NCI-H524 treated with DMSO at 0.1 percent for 48 hours (cell line): ENCODE results near the gene SGCE.

Experiments used
- DNase-seq: peaks from one replicate; lab custom pipeline; 2025; lab: John Stamatoyannopoulos, UW

SGCE gene

GRCh38 chr7:94658826-94659225 lies 2.9 kb upstream of the SGCE start:
- DNase-seq: no peak

GRCh38 chr7:94657771-94658693 lies 2.1 kb upstream of the SGCE start:
- DNase-seq: peak; percentile 95

DNA sequence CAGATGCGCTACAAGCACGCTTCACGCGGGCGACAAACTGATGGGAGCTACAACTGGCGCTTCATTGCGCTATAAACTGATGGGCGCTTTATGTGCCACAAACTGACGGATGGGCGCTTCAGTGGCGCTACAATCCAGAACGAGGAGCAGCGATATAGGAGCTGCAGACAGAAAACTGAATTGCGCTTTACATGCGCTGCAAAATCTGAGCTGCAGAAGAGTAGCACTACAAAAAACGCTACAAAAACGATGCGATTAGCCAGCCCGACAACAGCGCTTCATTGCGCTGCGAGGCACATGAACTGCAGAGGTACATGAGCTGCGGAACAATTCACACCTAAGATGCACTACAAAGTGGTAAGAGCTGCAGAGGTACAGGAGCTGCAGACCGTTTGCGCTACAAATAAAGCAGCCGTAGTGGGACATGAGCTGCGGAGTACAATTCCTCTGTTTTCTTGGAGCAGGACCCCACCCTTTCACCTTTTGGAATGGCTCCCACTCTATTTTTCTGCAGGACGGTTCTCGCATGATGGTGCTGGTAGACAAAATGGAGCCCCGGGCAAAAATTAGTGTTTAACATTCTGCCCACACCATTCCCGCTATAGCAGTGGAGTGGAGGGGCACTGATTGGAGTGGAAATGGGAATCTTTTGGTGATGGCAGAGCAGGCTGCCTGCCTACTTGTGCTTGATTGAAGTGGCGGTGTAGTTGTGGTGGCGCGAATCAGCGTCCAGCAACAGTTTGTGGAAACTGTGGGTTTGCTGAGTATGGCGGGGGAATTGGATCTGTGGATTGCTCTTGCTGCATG lies 1.2 kb upstream of the SGCE start:
- peak; percentile 25 for DNase-seq

- no peak for DNase-seq
Observed at GRCh38 chr7:94656658-94656924, 658 bp upstream of the SGCE start.

DNA sequence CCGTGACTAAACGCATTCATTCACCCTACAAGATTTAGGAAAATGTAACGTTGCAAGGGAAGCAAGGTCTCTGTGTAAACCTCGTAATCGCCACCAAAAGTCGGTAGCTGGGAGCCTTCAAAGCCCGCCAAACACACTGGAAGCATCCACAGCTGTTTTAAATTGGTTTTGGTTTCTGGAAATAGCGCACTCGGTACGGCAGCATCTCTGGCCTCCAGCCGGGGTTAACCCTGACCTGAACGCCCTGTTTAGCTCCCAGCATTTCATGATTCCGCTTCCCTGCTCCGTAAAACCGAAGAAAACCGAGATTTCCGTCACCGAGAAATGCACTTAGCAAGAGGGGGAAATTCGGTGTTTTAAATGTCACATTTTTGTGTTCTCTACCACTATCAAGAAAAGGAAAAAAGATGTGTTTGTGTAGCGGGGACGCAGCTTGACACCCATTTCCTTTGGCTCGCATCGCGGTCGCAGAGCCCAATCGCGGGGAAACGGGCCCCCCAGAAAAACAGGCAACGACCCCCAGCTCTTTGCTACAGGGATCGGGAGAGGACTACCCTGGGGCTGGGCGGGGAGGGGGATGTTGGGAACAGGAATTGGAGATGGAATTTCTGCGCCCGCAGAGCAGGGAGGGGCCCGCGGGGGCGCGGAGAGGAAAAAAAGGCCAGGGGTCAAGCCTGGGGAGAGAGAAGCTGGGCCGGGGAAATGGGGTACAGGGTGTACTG lies 646 bp downstream of the SGCE start:
- DNase-seq: no peak

- DNase-seq: no peak
Observed at GRCh38 chr7:94654783-94655125, 1.2 kb downstream of the SGCE start.

DNA sequence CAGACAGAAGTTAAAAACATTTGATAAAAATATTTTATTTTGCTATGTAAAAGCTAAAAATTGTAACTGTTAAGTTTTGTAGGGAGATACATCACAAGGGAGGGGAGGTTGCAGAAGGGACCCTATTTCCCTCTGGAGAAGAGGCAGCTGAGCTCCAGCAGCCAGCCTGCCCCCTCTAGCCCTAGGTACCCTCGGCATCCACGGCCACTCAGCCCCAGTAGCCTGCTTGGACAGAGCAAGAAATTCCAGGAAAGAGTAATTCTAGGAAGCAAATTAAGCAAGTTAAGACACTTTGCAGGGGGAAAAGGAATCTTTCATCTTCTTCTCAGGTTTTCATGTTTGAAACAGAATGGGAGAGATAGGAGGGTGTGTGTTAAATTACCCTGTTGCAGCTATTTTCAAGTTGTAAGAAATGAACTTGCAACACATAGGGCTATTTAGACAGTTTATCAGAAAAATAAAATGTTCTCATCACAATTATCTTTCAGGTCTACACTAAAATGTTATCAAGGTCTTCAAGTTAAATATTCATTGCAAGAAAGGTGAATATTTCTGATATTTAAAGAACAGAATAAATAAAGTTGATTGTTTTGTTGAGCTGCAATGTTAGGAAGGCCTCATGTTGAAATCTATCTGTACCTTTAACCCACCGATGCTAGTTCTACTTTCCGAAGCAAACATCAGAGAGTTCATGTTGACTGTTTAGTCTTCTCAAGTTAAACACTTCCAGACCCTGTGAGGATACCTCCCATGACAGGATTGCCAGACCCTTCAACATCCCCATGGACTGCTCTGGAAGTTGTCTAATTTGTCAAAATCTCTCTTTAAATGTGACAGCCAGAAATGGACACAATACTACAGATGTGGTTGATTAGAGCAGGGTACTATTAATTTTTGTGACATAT lies 5.5 kb downstream of the SGCE start:
- no peak for DNase-seq

GRCh38 chr7:94649450-94649849 lies 6.5 kb downstream of the SGCE start:
- no peak for DNase-seq

- no peak for DNase-seq
Observed at GRCh38 chr7:94648731-94649130, 7.2 kb downstream of the SGCE start.

GRCh38 chr7:94647295-94647694 lies 8.6 kb downstream of the SGCE start:
- DNase-seq: no peak

DNA sequence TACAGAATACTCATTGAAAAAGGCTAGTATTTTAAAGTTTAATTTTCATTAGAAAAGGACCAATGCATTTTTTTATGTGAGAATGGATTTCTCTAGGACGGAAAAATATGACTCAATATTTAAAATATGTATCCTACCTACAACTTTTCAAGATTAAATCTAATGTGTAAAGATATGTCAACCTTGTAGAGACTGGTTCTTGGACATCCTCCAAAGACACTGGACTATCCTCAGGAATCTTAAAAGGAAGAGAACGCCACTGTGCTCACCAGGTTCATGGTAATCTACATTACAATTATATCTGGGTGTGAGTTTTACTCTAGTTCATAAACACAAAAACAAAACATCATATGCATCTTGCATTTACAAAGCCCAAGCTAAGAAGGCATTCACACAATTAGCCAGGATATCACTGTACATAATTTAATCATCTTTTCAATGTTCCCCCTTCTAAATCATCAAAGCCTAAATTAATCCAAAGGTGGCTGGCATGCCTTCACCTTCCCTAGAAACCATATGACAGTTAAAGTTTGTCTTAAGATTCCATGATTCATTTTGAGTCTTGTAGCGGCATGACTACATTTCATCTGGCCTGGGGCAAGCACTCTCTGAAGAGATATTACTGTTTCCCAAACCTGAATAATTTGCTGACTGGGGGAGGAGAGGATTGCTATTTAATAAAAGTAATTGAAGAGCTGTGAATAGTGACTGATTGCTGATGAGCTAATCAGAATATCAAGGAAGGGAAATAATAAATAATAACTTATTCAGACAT lies 12.0 kb downstream of the SGCE start:
- no peak for DNase-seq

GRCh38 chr7:94642838-94643653 lies 12.9 kb downstream of the SGCE start:
- DNase-seq: no peak

DNA sequence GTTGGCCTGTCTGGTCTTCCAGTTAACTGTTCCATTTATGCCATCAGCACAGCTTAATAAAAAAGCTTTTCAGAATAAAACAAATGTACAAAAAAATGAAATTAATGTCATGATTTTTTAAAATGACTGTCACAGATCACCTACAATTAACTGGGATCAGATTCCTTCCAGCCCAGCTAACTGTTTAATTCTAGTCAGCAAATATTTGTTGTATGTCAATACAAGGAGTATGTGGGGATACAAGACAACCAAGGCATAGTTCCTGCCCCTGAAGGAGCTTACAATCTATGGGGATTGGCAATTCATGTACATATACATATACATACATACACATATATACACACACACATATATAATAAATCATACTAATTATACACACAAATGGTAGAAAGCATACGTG lies 16.5 kb downstream of the SGCE start:
- DNase-seq: no peak

GRCh38 chr7:94635687-94636086 lies 20.2 kb downstream of the SGCE start:
- DNase-seq: no peak

DNA sequence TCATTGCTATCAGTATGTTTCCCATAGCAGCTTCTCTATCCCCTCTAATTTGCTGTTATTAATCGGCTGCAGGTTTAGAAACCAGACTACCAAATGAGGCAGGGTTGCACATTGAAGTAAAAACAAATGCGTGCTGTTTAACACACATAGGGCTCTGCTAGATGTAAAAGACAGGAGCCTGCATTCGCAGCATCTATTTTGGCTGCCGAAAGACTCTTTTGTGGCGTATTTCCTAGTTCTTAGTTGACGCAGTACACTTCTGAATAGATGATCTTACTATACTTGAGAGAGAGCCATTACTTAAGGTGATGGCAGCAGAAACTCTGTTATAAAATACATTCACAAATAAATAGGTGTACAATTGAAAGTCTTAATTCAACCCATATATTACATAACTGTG lies 21.4 kb downstream of the SGCE start:
- no peak for DNase-seq

- DNase-seq: no peak
Observed at GRCh38 chr7:94633687-94634086, 22.2 kb downstream of the SGCE start.

GRCh38 chr7:94633014-94633341 lies 23.0 kb downstream of the SGCE start:
- DNase-seq: no peak

- DNase-seq: no peak
Observed at GRCh38 chr7:94632338-94633013, 23.5 kb downstream of the SGCE start.

DNA sequence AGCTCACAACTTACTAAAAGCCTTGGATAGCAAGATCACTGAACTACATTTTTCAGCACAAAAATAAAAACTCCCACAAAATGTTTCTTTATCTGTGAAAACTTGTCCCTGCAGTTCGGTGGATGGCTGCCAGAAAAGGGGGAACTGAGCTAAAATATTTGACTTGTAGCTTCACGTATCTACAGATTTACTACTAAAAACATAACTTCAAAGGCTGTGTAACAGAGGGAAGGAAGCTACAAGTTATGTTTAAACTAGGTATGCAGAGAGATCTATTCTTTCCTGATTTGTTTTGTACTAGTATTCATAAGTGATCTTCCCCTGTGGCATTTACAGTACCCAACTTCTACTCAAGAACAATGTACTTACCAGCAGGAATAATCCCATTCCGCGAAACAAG lies 25.1 kb downstream of the SGCE start:
- no peak for DNase-seq

GRCh38 chr7:94623820-94624219 lies 32.1 kb downstream of the SGCE start:
- DNase-seq: no peak
